ENCODE measurements around the gene CGRRF1. TPM values are rescaled to one million over a fixed set of nuclear protein-coding genes. Genes with fewer than 3 reads are reported as not detected.
A peak's percentile ranks its signal among the peaks of the same experiment; 100 is the strongest.

The CGRRF1 gene
- total and polyA plus RNA-seq, 7 donors, result 11.6 to 52.8 (median 21.5) TPM

- Histone ChIP-seq H3K36me3 (no peaks in the 10 kb centered on the region), H3K27ac (peak overlapping the region; percentile 92 to 96 (median 95)), H3K27me3 (no peaks in the 10 kb centered on the region), H3K9me3 (no peaks in the 10 kb centered on the region), H3K4me3 (peak overlapping the region in 3 of 4 donors; percentile 70 to 96 (median 91)), H3K4me1 (peaks cover 0 to 40% (median 32%) of the 10 kb centered on the region in 4 donors)
- DNase-seq, result no peak
- WGBS, 2 donors, result 76 to 94% methylated on average over 4 of the region's 4 CpGs
- TF ChIP-seq POLR2AphosphoS5 (IDR thresholded peaks at IDR 0.05) (no peak), EP300 (IDR thresholded peaks at IDR 0.05) (no peak), POLR2A (IDR thresholded peaks at IDR 0.05) (no peak), CTCF (IDR thresholded peaks at IDR 0.05) (no peak)
- intact Hi-C loops (cut with DNase I), result loop anchor here (1.0 kb wide), 1 partner anchor 19 kb away; the partner anchor contains the start of gene CGRRF1
These were observed 19.8 kb upstream of the CGRRF1 start for GRCh38 chr14:54489731-54490444.

GRCh38 chr14:54490445-54491175, 19.1 kb upstream of the CGRRF1 start:
- Histone ChIP-seq H3K9me3 (no peaks in the 10 kb centered on the region), H3K27me3 (no peaks in the 10 kb centered on the region), H3K36me3 (no peaks in the 10 kb centered on the region), H3K4me1 (peaks cover 0 to 33% (median 29%) of the 10 kb centered on the region in 4 donors), H3K27ac (no peak overlapping the region), H3K4me3 (no peak overlapping the region)
- WGBS, 2 donors, result 37 to 45% methylated on average over 3 of the region's 3 CpGs
- intact Hi-C loops (cut with DNase I), result no loop called here
- DNase-seq, result no peak
- TF ChIP-seq POLR2A (IDR thresholded peaks at IDR 0.05) (no peak), CTCF (IDR thresholded peaks at IDR 0.05) (no peak), POLR2AphosphoS5 (IDR thresholded peaks at IDR 0.05) (no peak), EP300 (IDR thresholded peaks at IDR 0.05) (no peak)

GRCh38 chr14:54493293-54493692, 16.4 kb upstream of the CGRRF1 start:
- no peak overlapping the region for H3K27ac ChIP-seq
- intact Hi-C loops (cut with DNase I), result no loop called here
- WGBS, 2 donors, result 24 to 74% methylated on average over 13 of the region's 13 CpGs
- no peak overlapping the region for H3K4me3 ChIP-seq
- H3K9me3 ChIP-seq, result no peaks in the 10 kb centered on the region
- peaks cover 0 to 10% (median 7%) of the 10 kb centered on the region in 4 donors for H3K4me1 ChIP-seq
- TF ChIP-seq POLR2A (IDR thresholded peaks at IDR 0.05) (no peak), CTCF (IDR thresholded peaks at IDR 0.05) (no peak), POLR2AphosphoS5 (IDR thresholded peaks at IDR 0.05) (no peak), EP300 (IDR thresholded peaks at IDR 0.05) (no peak)
- DNase-seq, result no peak
- H3K27me3 ChIP-seq, result no peaks in the 10 kb centered on the region
- H3K36me3 ChIP-seq, result no peaks in the 10 kb centered on the region

GRCh38 chr14:54497224-54497623, 12.5 kb upstream of the CGRRF1 start:
- H3K27me3 ChIP-seq, result no peaks in the 10 kb centered on the region
- no peaks in the 10 kb centered on the region for H3K4me1 ChIP-seq
- H3K4me3 ChIP-seq, result no peak overlapping the region
- H3K9me3 ChIP-seq, result no peaks in the 10 kb centered on the region
- 63 to 76% methylated on average over 2 of the region's 2 CpGs for WGBS, 2 donors
- no peaks in the 10 kb centered on the region for H3K36me3 ChIP-seq
- intact Hi-C loops (cut with DNase I), result no loop called here
- no peak overlapping the region for H3K27ac ChIP-seq
- TF ChIP-seq POLR2AphosphoS5 (IDR thresholded peaks at IDR 0.05) (no peak), EP300 (IDR thresholded peaks at IDR 0.05) (no peak), POLR2A (IDR thresholded peaks at IDR 0.05) (no peak), CTCF (IDR thresholded peaks at IDR 0.05) (no peak)
- DNase-seq, result no peak
